ENCODE results near the gene ATP6V0B.

- TF ChIP-seq CTCF (conservative IDR thresholded peaks at IDR 0.05; ENCODE audit: low read depth in 2 of 2): no peak
- no peak for TF ChIP-seq STAT1 (IDR thresholded peaks at IDR 0.05; ENCODE audit: unreplicated experiment)
- TF ChIP-seq POLR2AphosphoS5 (IDR thresholded peaks at IDR 0.05; ENCODE audit: low read depth): no peak
- TF ChIP-seq EZH2 (IDR thresholded peaks at IDR 0.05; ENCODE audit: low read depth, unreplicated experiment): no peak
- no peak for TF ChIP-seq EZH2phosphoT487 (IDR thresholded peaks at IDR 0.05; ENCODE audit: unreplicated experiment)
- no peak for TF ChIP-seq JUNB (IDR thresholded peaks at IDR 0.05; ENCODE audit: unreplicated experiment)
- no peak for TF ChIP-seq CREB1 (CRISPR knock-in tag; IDR thresholded peaks at IDR 0.05; ENCODE audit: low read depth)
- TF ChIP-seq, protein P1, sequence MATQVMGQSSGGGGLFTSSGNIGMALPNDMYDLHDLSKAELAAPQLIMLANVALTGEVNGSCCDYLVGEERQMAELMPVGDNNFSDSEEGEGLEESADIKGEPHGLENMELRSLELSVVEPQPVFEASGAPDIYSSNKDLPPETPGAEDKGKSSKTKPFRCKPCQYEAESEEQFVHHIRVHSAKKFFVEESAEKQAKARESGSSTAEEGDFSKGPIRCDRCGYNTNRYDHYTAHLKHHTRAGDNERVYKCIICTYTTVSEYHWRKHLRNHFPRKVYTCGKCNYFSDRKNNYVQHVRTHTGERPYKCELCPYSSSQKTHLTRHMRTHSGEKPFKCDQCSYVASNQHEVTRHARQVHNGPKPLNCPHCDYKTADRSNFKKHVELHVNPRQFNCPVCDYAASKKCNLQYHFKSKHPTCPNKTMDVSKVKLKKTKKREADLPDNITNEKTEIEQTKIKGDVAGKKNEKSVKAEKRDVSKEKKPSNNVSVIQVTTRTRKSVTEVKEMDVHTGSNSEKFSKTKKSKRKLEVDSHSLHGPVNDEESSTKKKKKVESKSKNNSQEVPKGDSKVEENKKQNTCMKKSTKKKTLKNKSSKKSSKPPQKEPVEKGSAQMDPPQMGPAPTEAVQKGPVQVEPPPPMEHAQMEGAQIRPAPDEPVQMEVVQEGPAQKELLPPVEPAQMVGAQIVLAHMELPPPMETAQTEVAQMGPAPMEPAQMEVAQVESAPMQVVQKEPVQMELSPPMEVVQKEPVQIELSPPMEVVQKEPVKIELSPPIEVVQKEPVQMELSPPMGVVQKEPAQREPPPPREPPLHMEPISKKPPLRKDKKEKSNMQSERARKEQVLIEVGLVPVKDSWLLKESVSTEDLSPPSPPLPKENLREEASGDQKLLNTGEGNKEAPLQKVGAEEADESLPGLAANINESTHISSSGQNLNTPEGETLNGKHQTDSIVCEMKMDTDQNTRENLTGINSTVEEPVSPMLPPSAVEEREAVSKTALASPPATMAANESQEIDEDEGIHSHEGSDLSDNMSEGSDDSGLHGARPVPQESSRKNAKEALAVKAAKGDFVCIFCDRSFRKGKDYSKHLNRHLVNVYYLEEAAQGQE (IDR thresholded peaks at IDR 0.05; ENCODE audit: unreplicated experiment): no peak
- no peak for TF ChIP-seq ZNF331 (CRISPR knock-in tag; IDR thresholded peaks at IDR 0.05; ENCODE audit: low read depth)
- TF ChIP-seq ZNF114 (CRISPR knock-in tag; IDR thresholded peaks at IDR 0.05): no peak
- TF ChIP-seq ZNF462 (CRISPR knock-in tag; IDR thresholded peaks at IDR 0.05): no peak
These were observed 21.9 kb upstream of the ATP6V0B start for GRCh38 chr1:43952731-43953346.
